ENCODE results near the gene RFX7.
"Not testable (repeated sequence)": the region's sequence is repeated elsewhere in the genome, so short reads cannot be mapped to it uniquely, and the experiment has no call there.

RFX7 gene

DNA sequence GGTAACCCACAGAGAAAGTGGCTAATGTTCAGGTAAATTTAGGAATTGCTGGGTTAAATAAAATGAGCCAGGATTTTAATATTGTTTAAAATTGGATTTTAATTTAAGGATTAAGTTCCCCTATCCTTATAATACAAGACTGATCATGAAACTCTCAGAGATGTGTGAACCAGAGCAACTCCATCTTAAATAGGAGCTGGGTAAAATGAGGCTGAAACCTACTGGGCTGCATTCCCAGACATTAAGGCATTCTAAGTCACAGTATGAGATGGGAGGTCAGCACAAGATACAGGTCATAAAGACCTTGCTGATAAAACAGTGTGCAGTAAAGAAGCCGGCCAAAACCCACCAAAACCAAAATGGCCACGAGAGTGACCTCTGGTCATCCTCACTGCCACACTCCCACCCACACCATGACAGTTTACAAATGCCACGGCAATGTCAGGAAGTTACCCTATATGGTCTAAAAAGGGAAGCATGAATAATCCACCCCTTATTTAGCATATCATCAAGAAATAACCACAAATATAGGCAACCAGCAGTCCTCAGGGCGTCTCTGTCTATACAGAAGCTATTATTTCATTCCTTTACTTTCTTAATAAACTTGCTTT is 40.3 kb downstream of the RFX7 start:
- DNase-seq = not testable (repeated sequence)

DNA sequence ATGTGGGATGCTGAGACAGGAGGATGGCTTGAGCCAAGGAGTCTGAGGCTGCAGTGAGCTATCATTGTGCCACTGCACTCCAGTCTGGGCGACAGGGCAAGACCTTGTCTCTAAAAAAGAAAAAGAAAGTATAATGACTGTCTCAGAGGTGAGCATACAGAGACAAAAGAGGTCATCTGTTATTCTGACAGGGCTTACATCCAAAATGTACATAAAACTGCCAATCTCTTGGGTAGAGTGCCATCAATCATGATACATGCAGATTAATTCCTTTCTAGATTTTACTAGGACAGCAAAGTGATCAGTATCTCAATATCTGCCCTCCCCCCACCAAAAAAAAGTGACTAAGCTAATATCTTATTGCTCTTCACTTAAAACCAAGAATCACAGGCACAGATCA is 41.0 kb downstream of the RFX7 start:
- DNase-seq = no peak

DNA sequence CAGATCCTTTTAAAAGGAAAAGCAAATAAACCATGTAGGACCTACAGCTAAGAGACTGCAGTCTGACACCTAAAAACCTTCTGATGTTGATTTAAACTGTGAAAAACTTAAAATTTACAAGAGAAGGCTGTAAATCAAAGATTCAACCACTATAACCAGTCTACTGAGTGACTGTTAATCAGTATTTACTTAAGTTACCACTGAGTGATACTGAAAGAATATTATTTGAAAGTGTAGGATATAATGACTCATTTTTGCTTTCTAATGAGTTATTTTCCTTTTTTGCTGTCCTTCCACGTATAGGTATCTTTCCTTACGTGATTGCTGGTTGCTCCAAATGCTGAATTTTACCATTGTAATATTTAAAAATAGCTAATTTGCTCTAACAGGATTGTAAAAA is 44.6 kb downstream of the RFX7 start:
- no peak for DNase-seq

DNA sequence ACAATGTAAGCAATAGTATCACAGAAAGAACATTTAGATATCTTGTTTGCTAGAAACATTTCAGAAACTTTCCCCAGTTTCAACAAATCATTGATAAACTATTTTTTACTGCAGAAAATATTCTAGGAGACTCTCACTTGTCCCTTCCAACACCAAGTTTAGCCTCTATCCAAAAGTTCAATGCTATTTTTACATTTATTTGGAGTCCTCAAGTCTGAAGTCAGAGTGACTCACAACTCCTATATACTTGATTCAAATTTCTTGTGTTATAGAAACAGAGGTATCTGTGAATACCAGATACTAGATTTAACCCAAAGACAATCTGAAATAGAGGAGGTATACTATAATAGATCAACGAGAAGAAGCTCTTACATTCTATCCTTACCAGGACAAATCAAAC is 49.6 kb downstream of the RFX7 start:
- DNase-seq = no peak

DNA sequence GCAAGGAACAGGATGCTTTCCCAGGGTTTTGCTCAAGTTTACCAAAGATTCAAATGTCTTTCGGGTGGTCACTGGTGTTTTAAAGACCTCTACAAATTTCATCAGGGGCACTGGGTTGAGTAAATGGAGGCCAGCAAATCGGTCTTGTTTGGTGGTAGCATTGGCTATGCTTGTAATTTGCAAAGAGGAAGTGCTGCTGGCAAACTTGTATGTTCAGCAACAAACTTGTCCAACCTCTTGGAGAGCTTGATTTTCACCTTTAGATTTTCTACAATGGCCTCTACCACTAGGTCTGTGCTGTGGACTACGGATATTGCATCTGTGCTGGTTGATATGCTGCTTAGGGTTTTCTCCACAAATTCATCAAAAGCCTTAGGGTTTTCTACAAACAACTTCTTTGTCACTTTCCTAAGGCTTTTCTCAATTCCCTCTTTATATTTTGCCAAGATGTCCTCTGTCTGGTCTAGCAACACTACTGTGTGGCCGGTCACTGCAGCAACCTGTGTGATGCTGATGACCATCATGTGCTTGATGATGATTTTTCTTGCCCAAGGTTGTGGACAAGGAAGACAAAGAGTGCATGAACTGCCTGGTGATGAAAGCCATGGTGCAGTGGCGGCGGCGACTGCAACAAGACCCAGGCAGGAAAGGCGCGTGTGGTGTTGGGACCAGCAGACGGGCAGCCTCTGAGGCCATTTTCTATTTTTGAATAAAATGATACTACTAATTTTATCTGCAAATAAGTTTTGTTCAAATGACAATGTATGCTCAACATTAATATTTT is 50.8 kb downstream of the RFX7 start:
- DNase-seq = no peak

DNA sequence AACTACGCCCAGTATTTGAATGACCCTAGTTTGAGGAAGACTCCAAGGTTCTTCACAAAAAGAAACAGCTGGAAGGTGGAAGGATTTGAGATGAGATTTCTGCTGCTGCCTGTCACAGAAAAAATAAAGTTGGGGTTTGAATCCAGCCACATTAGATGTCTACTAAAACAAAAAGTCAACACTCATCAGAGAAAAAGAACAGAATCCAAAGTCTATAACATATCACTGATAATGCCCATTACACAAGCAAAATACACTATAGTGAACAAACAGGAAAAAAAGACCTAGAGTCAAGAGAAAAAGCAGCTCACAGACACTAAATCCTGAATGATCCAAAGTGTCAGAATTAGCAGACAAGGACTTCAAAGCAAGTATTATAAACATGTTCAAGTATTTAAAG is 56.0 kb downstream of the RFX7 start:
- no peak for DNase-seq

DNA sequence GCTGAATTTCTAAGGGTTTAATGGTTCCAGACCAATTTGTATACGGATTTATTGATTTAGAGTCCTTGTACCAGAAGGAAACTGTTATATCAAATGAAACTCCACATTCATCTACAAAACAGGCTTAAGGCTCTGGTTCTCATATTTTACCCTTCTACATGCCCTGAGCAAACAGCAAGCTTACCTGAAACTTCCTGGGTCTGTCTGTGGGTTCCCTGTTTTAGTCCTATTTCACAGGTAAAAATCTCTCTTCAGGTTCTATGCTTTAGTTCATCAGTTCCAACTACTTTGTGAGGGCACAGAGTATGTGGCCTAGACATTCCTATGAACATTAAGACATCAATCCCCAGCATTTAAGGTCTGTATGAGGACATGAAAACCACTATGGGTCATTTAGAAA is 57.7 kb downstream of the RFX7 start:
- no peak for DNase-seq

DNA sequence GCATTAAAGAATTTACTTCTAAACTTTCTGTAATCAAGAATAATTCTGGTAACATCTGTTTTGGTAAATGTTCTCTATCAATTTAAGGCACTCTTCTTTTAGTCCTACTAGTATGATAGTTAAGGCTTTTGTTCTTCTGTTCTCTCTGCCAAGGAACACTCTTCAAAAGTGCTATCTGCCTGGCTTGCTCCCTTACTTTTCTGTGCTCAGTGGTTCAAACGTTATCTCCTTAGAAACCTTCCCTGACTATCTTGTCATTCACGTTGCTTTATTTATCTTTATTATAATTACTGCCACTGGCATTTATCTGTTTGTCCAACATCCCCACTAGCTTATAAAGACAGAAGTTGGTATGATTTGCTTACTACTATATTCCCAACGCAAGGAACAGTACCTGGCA is 59.2 kb downstream of the RFX7 start:
- no peak for DNase-seq

DNA sequence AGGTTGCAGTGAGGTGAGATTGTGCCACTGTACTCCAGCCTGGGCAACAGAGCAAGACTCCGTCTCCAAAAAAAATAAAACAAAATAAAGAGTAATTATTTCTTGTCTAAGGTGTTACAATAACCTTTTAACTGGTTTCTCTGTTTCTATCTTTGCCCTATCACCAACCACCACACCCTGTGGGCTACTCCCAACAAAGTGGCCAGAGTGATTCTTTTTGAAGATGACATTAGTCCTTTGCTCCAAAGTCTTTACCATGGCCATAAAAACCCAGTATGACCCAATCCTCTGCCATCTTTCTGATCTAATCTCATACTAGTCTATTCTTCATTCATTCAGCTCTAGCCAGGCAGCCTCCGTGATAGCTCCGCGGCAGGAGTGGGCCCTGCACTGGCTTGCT is 62.8 kb downstream of the RFX7 start:
- DNase-seq = no peak

DNA sequence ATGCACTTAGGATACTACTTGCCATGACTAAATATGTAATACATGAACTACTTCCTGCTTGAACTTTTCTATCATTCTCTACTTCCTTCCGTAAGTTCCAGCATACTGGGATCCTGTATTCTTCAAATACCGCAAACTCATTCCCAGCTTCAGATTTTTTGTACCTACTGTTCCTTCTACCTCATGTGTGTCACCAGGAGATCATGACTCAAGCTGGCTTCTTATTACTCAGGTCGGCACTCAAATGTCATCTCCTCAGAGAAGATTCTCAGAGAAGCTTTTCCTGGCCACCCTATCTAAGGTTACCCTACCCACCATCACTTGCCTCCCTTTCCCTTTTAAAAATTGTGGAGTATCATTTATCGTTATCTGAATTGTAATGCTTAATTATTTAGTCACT is 66.7 kb downstream of the RFX7 start:
- no peak for DNase-seq

DNA sequence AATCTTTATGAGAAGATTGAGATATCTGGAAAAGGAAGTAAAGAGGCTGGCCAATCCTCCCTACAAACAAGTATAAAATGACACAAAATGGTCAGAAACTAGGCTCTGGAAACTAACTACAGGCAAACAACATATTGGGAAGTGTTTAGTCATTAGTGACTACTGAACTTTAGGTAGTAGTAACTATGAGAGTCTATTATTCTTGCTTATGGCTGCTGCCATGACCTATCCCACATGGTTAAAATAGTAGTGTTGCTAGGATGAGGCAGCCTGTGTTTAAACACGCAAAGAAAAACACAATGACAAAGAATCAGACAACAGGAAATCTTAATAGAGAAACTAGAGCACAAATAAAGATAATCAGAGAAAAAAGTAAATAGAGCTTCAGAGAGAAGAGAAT is 67.9 kb downstream of the RFX7 start:
- no peak for DNase-seq

DNA sequence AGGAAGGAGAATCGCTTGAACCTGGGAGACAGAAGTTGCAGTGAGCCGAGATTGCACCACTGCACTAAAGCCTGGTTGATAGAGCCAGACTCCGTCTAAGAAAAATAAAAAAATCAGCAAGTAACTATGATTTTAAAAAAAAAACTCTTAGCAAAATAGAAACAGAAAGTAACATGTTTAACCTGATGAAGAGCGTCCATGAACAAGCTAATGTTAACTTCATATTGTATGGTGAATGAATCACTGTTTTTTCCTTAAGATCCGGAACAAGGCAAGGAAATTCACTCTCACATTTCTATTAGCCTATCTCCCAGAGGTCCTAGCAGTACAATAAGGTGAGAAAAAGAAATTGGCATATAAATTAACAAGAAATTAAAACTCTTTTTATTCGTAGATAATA is 69.0 kb downstream of the RFX7 start:
- no peak for DNase-seq

DNA sequence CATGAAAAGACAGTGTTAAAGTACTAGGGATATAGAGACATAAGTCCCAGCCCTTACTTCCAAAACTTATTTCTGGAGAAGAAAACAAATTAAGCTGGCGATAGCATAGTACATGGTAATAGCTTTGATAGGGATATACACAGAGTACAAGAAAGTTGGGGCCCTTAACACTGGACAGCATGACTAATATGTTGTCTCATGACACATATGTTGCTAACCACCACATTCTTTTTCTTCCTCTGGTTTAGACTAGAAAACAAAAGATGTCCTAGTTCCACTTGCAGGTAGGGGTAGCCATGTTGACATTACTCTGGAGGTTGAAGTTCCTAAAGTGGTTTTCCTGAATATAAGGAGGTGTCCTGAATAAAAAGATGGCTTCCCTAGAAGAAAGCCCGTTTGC is 75.3 kb downstream of the RFX7 start:
- no peak for DNase-seq

DNA sequence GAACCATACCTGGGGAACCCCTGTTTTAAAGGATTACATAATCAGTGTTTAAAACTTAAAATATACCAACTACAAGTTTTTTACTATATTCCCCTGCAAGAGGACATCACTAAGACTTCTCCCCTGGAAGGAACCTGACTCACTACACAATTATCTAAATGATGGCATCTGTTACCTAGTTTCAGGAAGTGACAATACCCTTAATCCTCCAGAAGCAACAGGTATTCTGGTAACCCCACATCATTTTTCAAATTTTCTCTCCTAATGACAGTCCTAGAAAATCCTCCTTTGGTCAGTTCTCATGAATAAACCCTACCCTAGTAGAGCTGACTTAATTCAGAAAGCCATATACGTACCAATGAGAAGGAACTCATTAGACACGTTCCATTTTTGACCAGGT is 78.4 kb downstream of the RFX7 start:
- DNase-seq = no peak

DNA sequence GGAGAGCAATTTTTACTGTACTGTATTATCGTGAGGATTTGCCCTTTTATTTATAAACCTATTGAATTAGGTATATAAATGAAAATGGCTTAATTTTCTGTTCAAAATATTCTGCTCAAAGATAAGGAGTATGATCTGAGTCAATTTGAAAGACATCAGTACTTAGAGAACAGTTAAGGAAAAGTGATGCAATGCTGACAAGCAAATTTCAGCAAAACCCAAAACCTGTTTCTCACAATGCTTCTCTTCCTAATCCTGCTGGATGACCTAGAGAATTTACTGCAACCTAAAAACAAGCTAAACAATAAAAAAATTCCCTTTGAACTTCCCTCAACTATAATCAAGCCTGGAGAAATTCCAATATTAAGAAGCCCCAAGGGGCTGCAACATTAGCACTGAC is 82.7 kb downstream of the RFX7 start:
- no peak for DNase-seq

DNA sequence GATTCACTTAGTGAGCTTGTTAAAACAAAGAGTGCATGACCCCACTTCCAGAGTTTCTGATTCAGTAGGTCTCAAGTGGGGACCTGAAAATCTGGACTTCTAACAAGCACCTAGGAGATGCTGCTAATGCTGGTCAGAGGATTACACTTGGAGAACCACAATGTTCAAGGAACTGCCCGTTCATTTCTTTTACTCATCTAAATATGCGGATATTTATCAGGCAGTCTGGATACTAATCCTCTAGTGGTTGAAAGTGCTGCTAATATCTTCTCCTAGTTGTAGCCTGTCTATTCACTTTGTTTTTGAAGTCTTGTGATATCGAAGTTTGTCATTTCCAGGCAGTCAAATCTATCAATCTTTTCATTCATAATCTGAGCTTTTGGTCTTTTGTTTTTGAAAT is 86.8 kb downstream of the RFX7 start:
- DNase-seq = no peak

DNA sequence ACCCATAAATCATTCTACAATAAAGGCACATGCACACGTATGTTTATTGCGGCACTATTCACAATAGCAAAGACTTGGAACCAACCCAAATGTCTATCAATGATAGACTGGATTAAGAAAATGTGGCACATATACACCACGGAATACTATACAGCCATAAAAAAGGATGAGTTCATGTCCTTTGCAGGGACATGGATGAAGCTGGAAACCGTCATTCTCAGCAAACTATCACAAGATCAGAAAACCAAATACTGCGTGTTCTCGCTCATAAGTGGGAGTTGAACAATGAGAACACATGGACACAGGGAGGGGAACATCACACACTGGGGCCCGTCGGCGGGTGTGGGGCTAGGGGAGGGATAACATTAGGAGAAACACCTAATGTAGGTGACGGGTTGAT is 88.4 kb downstream of the RFX7 start:
- not testable (repeated sequence) for DNase-seq

DNA sequence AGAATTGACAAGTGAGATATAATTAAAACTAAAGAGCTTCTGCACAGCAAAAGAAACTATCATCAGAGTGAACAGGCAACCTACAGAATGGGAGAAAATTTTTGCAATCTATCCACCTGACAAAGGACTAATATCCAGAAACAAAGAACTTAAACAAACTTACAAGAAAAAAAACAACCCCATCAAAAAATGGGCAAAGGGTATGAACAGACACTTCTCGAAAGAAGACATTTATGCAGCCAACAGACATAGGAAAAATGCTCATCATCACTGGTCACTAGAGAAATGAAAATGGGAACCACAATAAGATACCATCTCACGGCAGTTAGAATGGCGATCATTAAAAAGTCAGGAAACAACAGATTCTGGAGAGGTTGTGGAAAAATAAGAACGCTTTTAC is 88.9 kb downstream of the RFX7 start:
- not testable (repeated sequence) for DNase-seq

DNA sequence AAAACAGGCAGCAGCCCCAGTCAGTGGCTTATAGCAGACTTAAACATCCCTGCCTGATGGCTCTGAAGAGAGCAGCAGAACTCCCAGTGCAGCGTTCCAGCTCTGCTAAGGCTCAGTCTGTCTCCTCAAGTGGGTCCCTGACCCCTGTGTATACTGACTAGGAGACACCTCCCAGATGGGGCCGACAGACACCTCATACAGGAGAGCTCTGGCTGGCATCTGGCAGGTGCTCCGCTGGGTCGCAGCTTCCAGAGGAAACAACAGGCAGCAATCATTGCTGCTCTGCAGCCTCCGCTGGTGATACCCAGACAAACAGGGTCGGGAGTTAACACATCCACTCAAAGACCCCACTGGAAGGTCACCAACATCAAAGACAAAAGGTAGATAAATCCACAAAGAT is 93.5 kb downstream of the RFX7 start:
- peak in 1 of 2 experiments; percentile 84 for DNase-seq

DNA sequence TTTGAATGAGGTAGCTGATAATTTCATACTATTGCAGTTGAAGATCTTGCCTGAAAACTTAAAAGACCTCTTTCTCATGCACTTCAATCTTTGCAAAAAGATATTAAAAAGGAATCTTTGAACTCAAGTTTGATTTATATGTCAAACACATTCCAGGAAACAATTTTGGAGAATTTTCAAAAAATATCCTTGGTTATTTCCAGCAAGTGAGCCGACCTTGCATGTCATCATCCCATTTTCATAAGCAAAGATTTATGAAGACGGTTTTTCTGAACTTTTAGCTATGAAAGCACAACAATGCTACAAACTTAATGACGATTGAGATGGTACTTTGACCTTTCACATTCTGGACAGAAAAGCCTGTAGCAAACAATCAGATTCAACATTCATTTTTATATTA is 95.6 kb downstream of the RFX7 start:
- DNase-seq = no peak

DNA sequence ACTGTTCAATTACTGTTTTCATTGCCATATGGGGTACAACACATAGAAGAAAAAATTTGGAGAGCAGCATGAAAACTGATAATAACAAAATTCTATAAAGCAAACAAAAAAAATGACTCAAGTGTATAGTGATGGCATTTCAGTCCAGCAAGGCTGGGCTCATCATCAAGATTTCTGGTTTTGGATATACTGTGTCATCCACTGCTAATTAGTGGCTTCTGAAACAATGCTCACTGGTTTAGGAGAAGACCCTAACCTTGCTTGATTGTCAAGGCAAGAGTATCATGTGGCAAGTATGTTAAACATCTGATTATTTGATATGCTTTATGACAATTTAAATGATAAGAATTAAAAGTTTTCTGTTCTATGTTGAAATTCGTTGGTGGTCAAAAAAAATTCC is 96.9 kb downstream of the RFX7 start:
- no peak for DNase-seq

DNA sequence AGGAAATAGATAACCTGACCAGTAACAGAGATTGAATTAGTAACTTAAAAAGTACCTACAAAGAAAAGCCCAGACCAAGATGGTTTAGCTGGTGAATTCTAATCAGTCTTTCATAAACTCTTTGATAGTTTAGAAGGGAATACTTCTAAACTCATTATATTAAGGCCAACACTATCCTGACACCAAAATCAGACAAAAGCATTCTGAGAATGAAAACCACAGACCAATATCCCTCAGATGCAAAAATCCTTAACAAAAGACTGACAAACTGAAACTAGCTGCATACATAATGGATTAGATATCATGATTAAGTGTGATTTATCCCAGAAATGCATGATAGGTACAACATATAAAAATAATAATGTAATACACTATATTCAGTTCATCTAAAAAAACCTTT is 115.6 kb downstream of the RFX7 start:
- DNase-seq = no peak

DNA sequence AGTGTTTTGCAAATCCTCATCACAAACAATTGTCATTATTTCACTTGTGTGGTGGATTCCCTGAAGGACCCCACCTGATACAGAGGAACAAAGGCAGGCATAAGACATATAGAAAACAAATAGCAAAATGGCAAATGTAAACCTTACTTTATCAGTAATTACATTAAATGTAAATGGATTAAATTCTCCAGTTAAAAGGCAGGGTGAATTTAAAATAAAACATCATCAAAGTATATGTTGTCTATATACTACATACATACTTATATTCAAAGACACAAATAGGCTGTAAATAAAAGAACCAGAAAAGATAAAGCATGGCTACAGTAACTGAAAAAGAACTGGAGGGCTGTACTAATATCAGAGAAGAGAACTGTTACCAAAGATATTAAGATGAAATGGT is 117.3 kb downstream of the RFX7 start:
- DNase-seq = no peak

DNA sequence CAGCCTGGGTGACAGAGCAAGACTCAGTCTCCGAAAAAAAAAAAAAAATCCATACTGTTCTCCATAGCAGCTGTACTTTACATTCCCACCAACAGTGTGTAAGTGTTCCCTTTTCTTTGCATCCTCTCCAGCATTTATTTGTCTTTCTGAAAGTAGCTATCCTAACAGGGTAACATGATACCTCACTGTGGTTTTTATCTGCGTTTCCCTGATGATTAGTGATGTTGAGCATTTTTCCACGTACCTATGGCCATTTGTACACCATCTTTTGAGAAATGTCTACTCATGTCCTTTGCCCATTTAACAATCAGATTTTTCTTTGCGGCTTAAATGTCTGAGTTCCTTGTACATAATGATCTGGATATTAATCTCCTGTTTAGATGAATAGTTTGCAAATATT is 119.3 kb downstream of the RFX7 start:
- no peak for DNase-seq

DNA sequence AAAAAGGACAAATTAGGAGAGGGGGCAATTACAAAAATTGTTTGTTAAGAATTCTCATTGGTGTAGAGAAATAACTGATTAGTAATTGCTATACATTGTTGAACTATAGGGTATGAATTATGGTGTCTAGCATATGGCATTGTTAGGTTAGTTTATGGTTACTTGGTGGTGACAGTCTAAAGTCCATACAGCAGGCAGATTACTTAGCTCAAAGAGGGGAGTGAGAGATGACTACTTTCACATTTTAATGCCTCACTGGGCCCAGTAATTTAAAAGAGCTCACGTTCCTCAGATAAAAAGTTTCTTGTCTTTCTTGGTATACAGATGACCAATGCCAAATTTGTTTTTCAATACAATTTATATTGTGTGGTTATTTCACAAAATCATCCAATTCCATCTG is 137.8 kb downstream of the RFX7 start:
- DNase-seq = no peak

All from NCI-H524 (cell line).